ENCODE results near the gene TAGLN2. TPM values are rescaled to one million over a fixed set of nuclear protein-coding genes. Genes with fewer than 3 reads are reported as not detected.

Gene TAGLN2
- 715 and 718 TPM in 2 replicates for total RNA-seq

DNA sequence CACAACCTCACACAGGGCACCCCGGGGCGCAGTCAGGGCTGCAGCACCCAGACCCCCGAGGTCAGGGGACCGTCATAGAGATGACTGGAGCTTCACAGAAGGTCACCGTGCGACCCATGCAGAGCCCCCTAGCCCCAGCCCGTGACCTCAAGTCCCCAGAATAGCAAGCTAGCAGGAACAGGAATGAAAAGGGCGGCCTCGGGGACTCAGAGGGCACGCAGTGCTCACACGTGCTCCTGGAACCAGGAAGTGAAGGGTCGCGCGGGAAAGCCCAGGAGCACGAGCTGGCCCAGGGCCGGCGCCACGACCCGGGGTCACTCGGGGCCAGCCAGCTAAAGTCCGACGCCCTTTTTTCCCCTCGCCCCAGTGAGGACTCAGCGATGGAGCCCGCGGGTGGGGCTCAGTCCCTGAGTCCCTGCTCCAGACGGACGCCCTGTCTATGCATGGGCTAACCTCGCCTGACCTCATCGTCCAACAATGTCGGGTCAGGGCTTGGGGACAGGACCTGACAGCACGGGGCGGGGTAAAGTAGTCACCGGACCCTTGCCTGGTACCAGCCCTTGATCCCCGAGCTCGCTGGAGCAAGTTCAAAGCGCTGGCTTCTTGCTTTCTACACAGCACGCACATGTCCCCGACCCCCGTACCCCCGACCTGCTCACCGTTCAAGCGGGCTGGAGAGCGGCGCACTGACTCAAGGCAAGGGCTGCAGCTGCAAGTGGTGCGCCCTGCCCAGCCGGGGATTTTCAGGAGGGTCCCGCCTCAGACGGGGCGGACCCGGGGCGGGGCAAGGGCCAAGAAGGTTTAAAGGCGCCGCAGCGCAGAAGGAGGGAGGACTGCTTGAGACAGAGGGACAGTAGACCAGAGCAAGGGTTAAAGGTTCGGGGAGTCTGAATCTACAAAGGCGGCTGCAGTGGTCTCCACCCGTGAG, at the start of gene TAGLN2:
TSS of gene TAGLN2 (minus strand) at position 717 of the 928 bp plus-strand sequence. CDS start 4,998 bp downstream, outside the sequence.
- no peak for DNase-seq (ENCODE audit: extremely low read depth, low read depth, low spot score)

DNA sequence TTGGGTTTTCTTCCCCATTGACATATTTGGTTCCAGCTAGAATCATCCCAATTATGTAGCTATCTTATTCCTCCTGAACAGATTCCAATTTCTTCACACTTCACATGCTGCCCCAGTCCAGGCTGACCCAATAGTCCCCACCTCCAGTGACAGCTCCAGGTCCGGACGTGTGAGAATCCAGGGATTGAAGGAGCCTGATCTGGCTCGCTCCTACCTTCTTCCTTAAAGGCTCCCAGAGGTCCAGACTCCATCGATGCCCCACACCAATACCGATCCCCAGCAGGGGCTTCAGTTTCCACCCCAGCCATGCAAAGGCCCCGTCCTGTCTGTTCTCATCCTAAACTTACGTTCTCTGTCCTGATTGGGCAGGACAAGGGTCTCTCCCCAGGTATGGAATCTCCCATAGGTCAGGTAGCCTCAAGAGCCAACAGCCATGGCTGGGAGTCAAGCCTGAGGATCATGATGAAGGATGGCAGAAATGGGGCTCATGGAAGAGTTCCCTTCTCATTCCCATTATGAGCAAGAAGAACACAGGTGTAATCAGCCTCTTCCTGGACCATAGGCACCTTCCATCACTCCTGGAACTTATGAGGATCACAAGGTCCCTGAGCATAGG, 49.2 kb upstream of the TAGLN2 start:
- no peak for DNase-seq (ENCODE audit: extremely low read depth, low read depth, low spot score)

DNA sequence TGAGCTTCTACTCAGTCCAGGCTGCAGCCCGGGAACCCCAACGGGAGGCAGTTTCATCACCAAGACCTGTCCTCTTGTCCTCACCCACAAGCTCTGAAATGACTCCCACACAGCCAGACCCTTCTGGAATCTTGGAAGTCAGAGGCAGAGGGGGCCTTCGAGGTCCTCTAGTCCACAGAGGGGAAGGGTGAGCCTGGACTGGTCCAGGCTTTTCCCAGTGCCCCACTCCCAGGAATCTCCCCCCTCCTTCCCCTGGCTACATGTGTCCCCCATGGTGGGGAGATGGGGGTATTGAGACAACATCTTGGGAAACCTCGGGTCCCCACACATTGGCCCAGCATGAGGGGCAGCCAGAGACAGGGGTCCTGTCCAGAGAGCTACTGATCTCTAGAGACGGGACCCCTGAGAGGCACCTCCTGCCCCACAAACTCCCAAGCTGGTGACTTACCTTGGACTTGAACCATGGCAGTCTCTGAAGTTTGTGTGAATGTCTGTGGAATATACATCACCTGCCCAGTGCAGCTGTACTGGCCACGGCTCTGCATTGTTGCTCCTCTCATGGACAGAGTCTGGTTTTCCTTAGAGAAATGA, 48.1 kb upstream of the TAGLN2 start:
- DNase-seq (ENCODE audit: extremely low read depth, low read depth, low spot score): no peak

DNA sequence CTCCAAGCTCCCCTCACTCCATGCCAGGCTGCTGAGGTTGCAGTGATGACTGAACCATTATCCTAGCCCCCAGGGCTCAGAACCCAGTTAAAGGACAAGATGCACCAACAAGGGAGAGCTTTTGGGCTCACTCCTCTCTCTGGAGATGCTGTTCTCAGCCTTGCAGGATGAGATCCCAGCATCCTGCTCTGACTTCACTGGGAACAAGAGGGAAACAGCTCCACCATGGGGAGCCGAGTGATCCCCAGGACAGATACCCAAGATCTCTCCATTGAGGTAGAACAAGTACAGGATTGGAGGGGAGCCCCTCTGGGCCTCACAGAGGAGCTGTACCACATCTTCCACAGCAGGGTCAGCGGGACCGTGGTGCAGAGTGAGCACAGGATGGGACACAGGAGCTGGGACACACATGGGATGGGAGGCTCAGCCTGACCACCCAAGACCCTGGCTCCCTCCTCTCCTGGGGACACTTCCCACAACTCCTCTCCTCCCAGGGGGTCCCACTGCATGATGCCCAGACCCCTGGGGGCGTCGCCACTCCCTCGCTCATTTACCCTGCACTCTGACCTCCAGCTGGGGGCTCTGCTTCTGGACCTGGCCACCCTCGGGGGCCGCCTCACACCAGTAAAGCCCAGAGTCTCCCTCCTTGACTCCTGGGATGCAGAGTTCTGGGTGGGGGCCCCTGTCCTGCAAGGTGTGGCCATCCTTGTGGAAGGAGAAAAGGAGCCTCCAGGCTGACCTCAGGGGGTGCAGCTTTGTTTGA, 47.3 kb upstream of the TAGLN2 start:
- DNase-seq (ENCODE audit: extremely low read depth, low read depth, low spot score): no peak

DNA sequence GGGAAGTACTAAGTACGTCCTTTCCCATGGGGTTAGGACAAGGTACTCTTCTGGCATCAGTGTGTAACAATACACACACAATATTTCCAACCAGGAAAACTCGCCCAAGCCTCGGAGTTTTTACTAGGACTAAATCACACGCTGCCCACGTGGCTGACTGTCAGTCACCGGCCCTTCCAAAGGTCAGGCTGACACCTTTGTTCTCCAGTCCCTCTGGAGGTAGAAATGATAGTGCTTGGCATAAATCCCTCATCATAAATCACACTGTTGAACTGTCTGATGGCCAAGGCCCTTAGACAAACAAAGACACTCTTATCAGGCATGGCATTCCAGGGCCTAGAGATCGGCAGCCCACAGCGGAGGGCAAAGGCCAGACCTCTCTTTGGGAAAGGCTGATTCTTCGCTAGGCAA, 45.6 kb upstream of the TAGLN2 start:
- DNase-seq (ENCODE audit: extremely low read depth, low read depth, low spot score): no peak

DNA sequence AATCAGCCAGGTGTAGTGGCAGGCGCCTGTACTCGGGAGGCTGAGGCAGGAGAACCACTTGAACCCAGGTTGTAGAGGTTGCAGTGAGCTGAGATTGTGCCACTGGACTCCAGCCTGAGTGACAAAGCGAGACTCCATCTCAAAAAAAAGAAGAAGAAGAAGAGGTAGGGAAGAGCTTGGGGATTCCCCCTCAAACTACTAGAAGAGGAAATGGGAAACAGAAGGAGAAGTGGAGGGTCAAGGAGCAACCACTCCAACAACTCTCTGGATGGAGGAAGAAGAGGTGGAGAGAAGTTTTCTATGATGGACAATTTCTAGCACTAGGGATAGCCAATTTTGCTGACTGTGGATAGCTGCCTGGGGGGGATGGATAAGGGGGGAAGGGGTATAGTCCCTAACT, 43.6 kb upstream of the TAGLN2 start:
- no peak for DNase-seq (ENCODE audit: extremely low read depth, low read depth, low spot score)

DNA sequence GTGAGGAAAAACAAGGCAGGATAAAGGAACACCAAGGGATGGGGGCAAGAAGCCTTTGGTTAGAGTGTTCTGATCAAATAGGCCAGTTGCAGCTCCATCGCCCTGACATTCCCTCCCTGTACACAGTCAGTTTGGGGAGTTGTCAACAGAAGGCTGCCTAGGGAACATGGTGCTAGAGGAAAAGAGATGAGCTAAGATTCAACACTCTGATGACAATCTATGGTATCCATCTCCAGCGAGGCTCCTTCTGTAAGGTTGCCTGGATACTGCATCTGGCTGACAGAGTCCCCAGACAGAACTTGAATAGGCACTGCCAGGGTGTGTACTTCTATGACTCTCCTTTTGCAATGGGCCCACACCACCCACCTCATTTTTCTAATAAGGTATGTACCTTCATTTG, 40.0 kb upstream of the TAGLN2 start:
- no peak for DNase-seq (ENCODE audit: extremely low read depth, low read depth, low spot score)

DNA sequence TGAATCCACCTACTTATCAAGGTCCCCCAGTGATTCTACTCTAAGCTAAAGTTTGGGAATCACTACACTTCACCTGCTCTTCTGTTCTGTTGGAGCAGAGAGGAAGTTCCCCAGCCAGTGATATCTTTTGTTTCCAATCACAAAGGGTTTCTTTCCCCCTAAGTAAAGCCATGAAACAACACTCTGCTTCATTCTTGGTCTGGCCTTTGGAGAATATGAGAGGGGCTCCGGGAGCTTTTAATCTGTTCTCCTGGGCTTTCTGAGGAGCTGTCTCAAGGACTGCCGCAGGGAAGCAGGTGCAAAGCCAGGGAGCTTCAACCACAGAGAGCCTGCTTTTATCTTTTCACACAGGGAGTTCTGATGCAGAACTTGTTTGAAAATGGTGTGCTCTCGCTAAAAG, 38.8 kb upstream of the TAGLN2 start:
- no peak for DNase-seq (ENCODE audit: extremely low read depth, low read depth, low spot score)

DNA sequence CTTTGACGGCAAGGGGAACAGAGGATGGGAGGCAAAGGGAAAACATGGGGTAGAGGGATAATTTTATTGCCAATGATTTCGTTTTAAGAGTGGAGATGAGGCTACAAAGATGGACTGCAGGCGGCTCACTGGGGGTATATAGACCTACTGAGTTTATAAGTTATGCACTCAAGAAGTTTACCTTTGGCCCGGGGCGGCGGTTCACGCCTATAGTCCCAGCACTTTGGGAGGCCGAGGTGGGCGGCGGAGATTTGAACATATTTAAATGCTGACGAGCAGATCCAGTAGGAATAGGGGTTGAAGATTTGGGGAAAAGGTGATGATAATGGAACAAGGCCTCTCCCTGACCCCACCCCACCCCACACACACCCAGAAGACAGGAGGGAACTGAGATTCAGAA, 36.9 kb upstream of the TAGLN2 start:
- no peak for DNase-seq (ENCODE audit: extremely low read depth, low read depth, low spot score)

DNA sequence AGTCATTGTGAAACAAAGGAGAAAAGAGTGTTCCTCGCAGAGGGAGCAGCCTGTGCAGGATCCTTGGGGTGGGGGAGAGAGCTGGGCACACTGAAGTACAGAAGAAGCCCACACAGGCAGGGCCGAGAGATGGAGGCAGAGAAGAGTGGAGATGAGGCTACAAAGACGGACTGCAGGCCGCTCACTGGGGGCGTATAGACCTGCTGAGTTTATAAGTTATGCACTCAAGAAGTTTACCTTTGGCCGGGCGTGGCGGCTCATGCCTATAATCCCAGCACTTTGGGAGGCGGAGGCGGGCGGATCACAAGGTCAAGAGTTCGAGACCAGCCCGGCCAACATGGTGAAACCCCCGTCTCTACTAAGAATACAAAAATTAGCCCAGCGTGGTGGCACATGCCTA, 36.3 kb upstream of the TAGLN2 start:
- DNase-seq (ENCODE audit: extremely low read depth, low read depth, low spot score): no peak

DNA sequence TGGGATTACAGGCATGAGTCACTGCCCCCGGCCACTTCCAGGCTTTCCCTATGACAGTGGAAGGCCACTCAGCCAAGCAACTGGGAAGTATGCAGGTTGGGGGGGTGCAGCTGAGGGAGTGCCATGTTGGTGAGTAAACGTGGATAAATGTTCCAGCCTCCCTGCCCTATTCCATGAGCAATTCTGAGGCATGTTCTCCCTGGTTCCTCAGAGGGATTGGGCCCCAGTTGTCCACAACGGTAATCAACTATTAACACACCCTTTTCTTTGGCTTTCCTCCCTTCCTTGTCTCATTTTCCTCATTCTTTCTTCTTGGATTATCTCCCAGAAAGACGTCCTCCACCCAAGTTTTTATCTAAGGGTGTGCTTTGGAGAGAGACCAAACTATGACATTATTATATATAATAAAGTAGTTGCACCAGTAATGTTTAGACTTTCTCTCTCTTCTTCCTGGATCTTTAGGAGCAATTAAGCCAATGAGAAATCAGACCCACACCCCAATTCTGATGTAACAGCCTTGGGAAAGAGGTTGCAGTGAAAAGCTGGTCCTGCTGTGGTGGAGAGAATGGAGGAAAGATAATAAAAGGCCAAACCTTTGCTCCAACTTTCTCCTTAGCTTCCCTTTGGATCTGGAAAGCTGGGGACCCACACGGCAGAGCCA, 35.5 kb upstream of the TAGLN2 start:
- DNase-seq (ENCODE audit: extremely low read depth, low read depth, low spot score): no peak

DNA sequence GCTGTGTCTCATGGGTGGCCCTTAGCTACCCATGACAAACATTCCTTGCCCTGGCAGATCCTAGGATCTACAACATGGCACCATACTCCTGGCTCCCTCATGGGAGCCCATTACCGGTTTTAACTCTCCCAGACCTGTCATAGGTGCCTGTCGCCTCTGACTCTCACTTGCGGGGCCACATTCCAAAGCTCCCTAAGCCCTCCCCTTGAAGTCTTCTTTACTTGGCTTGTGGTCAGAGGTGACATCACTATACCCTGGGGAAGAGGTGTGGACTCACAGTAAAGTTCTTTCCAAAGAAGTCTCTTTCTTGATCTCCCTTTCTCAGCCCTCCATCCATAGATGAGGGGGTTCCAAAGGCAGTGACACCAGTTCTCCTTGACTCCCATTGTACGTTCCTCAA, 34.1 kb upstream of the TAGLN2 start:
- DNase-seq (ENCODE audit: extremely low read depth, low read depth, low spot score): no peak

DNA sequence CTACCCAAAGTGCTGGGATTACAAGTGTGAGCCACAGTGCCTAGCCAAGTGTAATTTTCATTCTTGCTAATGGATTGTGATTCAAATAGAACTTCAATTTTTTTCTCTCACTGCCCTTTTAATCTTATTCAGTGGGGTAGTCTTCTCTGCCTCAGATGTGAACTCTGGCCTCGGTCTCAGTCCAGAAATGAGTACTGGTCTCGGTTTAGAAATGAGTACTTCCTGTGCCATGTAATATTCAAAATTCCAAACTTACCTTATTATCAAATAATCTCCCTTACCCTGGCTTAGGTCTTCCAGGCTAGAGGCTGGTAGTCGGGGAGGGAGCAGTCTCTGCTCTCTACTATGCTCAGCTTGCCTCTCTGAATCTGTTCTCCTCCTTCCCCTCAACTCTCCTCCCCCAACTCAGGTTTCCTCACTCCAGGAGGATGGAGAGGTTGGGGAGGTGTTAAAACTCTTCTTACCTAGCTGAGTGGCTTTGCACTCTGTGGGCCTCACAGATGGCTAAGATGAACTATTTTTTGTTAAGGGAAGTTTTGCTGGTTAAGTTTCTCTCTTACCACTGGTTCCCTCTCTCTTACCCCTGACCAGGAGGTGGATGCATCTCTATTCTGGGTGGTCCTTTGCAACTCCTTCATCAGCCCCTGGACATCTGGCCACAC, 33.5 kb upstream of the TAGLN2 start:
- DNase-seq (ENCODE audit: extremely low read depth, low read depth, low spot score): no peak

DNA sequence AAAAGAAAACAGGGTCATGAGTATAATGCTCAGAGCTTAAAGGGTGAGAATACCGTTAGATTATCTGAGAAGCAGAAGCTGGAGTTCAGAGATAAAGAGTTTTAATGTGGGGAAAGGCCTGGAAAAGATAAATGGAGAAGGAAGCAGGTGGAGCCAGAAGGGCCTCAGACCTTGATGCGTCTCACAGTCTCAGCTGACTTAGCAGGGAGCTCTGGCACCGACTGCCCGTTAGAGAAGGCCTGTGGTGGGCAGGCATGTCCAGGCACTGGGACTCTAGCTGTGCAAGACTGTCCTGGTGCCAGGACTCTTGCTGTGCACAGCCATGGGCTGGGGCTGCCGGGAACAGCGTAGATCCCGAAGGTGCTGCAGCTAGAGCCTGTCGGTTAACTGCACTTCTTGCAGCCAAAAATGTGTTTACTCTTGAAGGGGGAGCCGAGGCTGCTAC, 32.5 kb upstream of the TAGLN2 start:
- no peak for DNase-seq (ENCODE audit: extremely low read depth, low read depth, low spot score)

DNA sequence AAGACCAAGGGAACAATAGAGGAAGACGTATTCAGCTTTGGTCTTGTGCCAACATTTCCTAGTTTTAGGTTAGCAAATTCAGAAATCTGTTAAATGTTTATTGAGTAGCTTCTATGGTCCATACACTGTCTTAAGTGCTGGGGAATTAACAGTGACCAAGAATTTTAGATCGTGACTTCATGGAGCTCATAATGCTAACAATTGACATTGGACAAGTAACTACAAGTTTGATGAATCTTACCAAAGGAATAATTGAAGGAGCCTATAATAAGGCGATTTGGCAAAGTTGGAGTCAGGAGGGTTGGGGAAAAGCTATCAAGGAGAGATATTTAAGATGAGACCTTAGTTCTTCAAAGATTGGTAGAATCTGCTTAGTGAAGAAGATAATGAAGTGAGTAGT, 30.1 kb upstream of the TAGLN2 start:
- no peak for DNase-seq (ENCODE audit: extremely low read depth, low read depth, low spot score)

DNA sequence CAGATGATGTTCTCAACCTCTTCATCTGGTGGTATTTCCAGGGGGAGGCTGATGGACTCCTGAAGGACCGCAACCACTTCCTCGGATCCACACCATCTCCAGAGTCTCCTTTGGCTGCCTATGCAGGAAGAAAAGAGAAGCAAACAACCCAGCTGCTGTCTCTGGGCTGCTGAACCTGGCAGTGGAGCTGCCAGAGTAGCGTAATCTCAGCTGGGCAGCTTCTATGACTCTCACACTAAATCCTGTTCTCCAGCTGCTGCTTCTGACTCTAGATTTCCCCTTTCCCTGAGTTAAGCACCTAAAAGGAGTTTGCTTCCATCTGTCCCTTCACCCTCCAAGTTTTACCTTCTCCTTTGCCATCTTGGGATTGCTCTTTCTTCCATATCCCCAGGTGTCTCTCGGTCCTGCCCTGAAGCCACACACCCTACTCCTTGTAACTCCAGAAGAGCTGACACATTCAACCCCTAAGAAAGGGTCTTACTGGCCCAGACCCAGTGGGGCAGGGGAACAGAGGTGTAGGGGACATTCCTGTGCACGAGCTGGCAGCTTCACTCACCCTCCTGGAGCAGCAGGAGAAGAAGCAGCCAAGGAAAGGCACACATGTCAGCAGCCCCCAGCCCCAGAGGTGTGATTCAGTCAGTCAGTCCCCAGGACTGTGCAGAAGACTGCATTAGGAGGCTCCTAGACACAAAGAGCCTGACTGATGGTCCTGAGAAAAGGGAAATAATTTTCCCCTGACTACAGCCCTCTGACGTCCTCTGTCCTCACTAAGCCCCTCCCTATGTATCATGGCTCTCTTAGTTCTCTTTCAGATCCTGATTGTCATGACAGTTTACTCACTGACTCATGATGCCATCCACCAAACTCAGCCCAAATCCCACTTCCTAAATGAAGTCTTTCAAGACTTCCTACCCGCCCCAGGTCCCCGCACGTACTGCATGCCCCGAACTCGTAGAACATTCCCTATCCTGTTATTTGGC, 28.5 kb upstream of the TAGLN2 start, which contains the start of gene SLAMF9:
TSS of gene SLAMF9 (minus strand) at position 702 of the 980 bp plus-strand sequence. CDS start at position 602, 100 bp downstream.
- DNase-seq (ENCODE audit: extremely low read depth, low read depth, low spot score): no peak

DNA sequence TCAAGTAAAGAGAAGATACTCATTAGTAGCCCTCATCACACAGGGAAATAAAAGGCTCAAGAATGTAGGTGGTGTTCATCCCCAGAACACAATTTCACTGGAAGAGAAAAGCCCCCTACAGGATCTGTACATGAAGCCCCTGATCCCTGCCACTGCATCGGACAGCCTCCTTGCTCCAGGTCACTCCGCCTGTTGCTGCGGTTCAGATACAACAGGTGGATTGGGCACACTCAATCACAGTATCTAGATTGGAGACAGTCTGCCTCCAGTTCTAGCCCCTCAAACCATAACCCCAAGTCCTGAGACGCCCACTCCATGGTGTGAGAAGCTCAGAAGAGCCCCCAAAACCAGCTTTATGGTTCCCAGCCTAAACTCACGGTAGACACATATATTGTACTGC, 27.6 kb upstream of the TAGLN2 start:
- DNase-seq (ENCODE audit: extremely low read depth, low read depth, low spot score): no peak

DNA sequence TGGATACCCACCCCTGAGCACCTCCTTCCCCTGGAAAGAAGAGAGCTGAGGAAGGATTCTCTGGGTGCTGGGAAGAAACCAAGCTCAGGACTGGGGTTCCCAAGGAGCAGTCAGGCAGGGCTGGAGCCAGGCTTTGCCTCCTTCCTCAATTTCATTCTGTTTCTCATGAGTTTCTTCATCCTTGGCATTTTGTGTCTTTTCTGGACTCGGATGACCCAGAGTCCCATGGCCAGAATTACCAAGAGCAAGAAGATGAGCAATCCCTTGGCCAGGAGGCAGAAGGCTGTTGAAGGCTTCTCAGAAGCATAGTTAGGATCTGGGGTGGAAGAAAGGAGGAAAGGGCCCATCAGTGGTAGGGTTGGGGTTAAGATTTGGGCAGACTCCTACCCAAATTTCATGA, 26.2 kb upstream of the TAGLN2 start:
- no peak for DNase-seq (ENCODE audit: extremely low read depth, low read depth, low spot score)

DNA sequence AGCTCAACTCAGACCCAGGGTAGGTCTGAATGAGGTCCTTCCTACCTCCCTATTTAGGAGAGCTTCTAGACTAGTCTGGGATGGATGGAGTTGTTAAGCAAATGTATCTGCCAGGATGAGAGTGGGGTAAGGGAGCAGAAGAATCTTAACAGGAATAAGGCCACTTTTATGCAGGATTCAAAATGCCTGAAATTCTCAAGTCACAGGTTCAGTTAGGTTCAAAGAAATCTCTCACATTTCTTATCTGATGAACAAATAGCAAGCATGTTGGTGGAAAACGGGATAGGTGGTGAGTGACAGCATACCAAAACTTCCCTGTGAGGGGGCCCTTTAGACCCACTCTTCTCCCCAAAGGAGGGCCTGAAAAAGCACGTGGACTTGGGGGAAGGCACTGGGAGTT, 25.7 kb upstream of the TAGLN2 start:
- no peak for DNase-seq (ENCODE audit: extremely low read depth, low read depth, low spot score)

All from glomerular endothelial cell (primary cell).